ENCODE data around the gene CIAPIN1.

The CIAPIN1 gene

DNA sequence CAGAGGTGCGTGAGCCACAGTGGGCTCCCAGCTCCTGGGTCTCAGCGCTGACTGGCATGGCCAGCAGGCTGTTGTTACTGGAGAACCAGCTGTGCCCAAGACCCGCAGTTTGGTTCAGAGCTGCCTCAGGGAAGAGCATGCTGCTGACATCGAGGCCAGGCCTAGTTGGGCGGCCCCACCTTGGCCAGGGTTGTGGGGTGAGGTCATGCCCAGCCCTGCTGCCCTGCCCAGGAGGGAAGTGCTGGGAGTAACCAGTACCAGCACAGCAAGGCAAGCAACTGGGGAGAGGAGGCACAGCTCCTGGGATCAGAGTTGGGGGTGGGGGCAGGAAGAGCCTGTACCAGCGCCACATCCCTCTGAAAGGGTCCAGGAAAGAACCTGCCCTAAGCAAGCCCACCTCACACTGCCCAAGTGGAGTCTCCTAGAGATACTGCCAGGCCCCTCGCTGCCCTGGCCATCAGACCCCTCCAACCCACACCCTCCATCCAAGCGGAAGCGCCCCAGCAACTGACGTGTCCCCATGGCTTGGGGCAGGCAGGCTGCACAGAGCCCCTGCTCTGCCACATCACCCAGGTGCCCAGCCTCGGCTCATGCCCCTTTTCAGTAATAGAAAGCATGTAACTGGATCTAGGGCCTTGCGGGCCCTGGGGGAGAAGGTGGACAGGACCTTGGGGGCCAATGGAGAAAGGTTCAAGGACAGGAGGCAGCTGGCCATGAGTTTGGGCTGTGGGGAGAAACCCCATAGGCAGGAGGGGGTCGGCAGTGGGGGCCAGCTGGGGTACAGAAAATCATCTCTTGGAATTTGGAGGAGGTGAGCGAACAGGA, 38.1 kb upstream of the CIAPIN1 start:
- ChIA-PET POLR2A (interaction anchor here (0.6 kb wide), 1 partner anchor 183 kb away, joined by 3 read pairs; no protein-coding TSS in a partner anchor), CTCF (interaction anchor here (1.2 to 3.0 kb wide), 7 partner anchors 9 to 185 kb away, joined by 3 to 20 read pairs (median 4); partner anchors contain the start of gene POLR2C)
- peak; percentile 20 for DNase-seq (ENCODE audit: extremely low spot score)
- TF ChIP-seq, protein P1, sequence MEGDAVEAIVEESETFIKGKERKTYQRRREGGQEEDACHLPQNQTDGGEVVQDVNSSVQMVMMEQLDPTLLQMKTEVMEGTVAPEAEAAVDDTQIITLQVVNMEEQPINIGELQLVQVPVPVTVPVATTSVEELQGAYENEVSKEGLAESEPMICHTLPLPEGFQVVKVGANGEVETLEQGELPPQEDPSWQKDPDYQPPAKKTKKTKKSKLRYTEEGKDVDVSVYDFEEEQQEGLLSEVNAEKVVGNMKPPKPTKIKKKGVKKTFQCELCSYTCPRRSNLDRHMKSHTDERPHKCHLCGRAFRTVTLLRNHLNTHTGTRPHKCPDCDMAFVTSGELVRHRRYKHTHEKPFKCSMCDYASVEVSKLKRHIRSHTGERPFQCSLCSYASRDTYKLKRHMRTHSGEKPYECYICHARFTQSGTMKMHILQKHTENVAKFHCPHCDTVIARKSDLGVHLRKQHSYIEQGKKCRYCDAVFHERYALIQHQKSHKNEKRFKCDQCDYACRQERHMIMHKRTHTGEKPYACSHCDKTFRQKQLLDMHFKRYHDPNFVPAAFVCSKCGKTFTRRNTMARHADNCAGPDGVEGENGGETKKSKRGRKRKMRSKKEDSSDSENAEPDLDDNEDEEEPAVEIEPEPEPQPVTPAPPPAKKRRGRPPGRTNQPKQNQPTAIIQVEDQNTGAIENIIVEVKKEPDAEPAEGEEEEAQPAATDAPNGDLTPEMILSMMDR (IDR thresholded peaks at IDR 0.05; ENCODE audit: control extremely low read depth, extremely low read depth, low read depth, missing control alignments): no peak

DNA sequence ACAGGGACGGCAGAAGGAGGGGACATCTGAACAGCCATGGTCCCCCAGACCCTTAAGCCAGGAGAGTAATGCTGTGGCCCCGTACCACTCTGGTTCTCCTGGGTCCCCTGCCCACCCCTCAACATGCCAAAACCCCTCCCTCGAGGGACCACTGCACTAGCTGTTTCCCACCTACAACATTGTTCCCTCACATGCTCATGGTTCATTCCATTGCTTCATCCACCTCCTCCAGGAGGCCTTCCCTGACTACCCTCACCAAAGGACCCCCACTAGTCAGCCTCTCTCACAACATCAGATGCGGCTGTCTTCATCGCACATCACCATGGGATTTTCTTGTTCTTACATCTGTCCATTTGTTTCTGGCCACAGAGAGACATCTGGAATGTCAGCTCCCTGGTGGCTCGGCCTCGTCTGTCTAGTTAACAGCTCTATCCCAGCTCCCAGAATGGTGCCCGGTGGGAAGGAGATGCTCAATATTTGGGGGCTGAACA, 37.4 kb upstream of the CIAPIN1 start:
- POLR2A ChIA-PET: interaction anchor here (0.6 kb wide), 1 partner anchor 182 kb away, joined by 3 read pairs; no protein-coding TSS in a partner anchor
- DNase-seq (ENCODE audit: extremely low spot score): no peak
- CTCF ChIA-PET: interaction anchor here (1.2 to 3.0 kb wide), 5 partner anchors 8 to 184 kb away, joined by 3 to 13 read pairs (median 5); partner anchors contain the start of gene POLR2C
- TF ChIP-seq, protein P1 (IDR thresholded peaks at IDR 0.05; ENCODE audit: control extremely low read depth, extremely low read depth, low read depth, missing control alignments): no peak

DNA sequence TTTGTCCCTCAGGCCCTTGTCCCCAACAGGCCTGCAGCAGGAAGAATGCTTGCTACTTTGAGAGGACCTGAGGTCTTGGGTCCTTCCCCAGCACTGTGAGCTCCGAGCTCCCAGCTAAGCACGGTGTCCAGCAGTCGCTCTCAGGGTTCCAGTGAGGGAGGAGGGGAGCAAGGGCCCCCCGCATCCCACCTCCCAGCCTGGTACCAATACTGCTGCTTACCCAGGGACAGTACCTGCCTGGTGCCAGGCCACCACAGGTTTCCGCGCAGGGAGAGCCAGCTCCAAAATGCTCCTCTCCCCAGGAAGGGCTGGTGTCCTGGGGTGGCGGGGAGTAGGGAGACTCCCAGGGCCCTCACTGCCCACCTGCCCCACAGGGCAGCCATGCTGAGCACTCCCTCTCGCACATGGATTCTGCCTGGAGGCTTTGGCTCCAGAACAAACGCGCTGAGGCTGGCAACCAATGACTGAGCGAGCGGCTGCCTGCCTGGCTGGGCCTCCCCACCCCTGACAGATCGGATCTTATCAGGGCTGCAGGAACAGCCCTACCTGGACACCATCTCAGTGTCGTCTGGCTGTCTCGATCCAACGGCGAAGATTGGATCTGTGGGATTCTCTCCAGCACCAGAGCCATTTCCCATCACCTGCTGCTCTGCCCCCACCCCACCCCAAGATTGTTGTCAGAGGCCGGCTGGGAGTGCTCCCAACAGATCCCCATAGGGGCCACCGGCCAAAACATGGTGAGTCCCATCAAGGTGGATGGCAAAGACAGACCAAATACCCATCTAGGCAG, 36.7 kb upstream of the CIAPIN1 start:
- CTCF ChIA-PET: interaction anchor here (0.9 to 1.4 kb wide), 6 partner anchors 9 to 92 kb away, joined by 3 to 5 read pairs (median 3); no protein-coding TSS in a partner anchor
- no peak for DNase-seq (ENCODE audit: extremely low spot score)
- POLR2A ChIA-PET: interaction anchor here (0.8 kb wide), 1 partner anchor 11 kb away, joined by 6 read pairs; no protein-coding TSS in a partner anchor
- TF ChIP-seq, protein P1 (IDR thresholded peaks at IDR 0.05; ENCODE audit: control extremely low read depth, extremely low read depth, low read depth, missing control alignments): no peak

DNA sequence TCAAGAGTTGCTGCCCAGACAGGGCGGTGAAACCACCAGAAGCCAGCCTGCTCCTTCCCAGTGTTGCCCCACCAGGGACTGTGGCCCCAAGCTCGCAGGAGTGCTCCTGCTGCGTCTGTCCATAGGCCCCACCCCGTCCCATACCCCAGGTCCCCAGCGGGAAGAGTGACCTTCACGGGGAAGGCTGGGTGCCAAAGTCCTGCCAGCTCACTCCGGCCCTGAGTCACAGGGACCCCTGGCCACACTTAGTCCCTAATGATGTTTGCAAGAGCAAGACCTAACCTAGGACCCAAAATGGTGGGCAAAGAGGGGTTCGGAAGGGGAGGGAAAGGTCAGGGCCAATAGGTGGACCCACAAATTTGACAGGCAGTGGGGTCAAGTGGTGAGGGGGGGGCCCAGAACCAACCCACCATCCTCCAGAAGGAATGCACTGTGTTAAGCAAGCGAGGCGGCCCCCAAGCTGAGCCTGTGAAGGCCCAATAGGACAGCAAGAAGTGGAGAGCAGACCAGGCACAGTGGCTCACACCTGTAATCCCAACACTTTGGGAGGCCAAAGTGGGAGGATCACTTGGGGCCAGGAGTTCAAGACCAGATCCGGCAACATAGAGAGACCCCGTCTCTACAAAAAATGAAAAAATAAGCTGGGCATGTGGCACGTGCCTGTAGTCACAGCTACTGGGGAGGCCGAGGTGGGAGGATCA, 35.8 kb upstream of the CIAPIN1 start:
- ChIA-PET POLR2A (interaction anchor here (0.8 kb wide), 1 partner anchor 10 kb away, joined by 6 read pairs; no protein-coding TSS in a partner anchor), CTCF (interaction anchor here (0.8 to 1.4 kb wide), 7 partner anchors 8 to 93 kb away, joined by 3 to 5 read pairs (median 3); no protein-coding TSS in a partner anchor)
- DNase-seq (ENCODE audit: extremely low spot score): no peak
- TF ChIP-seq, protein P1 (IDR thresholded peaks at IDR 0.05; ENCODE audit: control extremely low read depth, extremely low read depth, low read depth, missing control alignments): no peak

DNA sequence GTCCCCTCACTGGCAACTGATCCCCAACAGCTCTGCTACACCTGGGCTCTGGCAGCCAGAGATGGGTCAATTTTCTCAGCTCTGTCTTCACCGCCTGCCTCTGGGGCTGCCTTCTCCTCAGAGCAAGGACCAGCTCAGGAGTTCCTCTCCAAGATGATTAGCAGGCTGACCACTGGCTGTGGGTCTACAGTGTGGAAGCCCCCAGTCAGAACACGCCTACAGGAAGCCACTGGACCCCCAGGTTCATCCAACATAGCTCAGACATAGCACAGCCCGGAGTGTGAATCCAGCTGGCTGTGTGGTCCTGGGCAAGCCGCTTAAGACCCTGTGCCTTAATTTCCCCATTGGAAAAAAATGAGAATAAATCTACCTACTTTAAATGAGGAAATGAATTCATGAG, 34.2 kb upstream of the CIAPIN1 start:
- ChIA-PET CTCF (interaction anchor here (0.9 to 2.5 kb wide), 4 partner anchors 8 to 65 kb away, joined by 3 to 8 read pairs (median 3); partner anchors contain the start of gene POLR2C), POLR2A (no interaction called here)
- TF ChIP-seq, protein P1 (IDR thresholded peaks at IDR 0.05; ENCODE audit: control extremely low read depth, extremely low read depth, low read depth, missing control alignments): no peak
- no peak for DNase-seq (ENCODE audit: extremely low spot score)
